Right ventricle myocardium superior (tissue), 1 donor: Measurements from ENCODE around the gene GPR162. TPM values are rescaled to one million over a fixed set of nuclear protein-coding genes. Genes with fewer than 3 reads are reported as not detected.

Experiments
- ATAC-seq: fragments of 200-7000 bp; cut with Tn5 transposase; one replicate; pipeline ENCODE4 v1.9.1; 2020; ENCODE audit warnings: mild to moderate bottlenecking; ENCODE audit not compliant: poor library complexity
- DNase-seq: peaks from one replicate; pipeline ENCODE4 v3.0.0-alpha.2; 2020
- intact Hi-C: fragments of 100-400 bp; cut with DNase I; formaldehyde crosslinking; loops from one replicate; pipeline ENCODE4 v1.11.2; 2022
- total RNA-seq: library from RNA; stranded (reverse); fragmentation: NEBNext Ultra II Directional; extraction: Animal tissue kit (Norgen Biotek cat#: 25700); gene quantifications from one replicate; pipeline ENCODE4 v1.2.1, GENCODE V29; 2021
- donor health status: DM: no; HTN: yes; CAD: no; lungs with severe emphysema.

GPR162 gene
- total RNA-seq, 1 donor from 2014 or later: 4.4 TPM

- ATAC-seq: no peak
Observed at GRCh38 chr12:6784296-6784695, 37.3 kb upstream of the GPR162 start.

GRCh38 chr12:6784761-6785160, 36.9 kb upstream of the GPR162 start:
- ATAC-seq: no peak
- no peak for DNase-seq
- intact Hi-C loops: no loop called here

More at GRCh38 chr12:6784296-6784695, 37.3 kb upstream of the GPR162 start:
- DNase-seq: no peak
- intact Hi-C loops: no loop called here

GRCh38 chr12:6786416-6787094, 35.1 kb upstream of the GPR162 start:
- DNase-seq: no peak
- ATAC-seq: no peak
- intact Hi-C loops: no loop called here

- intact Hi-C loops: no loop called here
- DNase-seq (no peak), ATAC-seq (no peak)
Observed at GRCh38 chr12:6787309-6787708, 34.3 kb upstream of the GPR162 start.

GRCh38 chr12:6788972-6789924, 32.4 kb upstream of the GPR162 start, which contains the start of gene CD4:
CD4 (plus strand) TSS chr12:6789528; CDS start chr12:6800139, 10,611 bp downstream.
- peak; percentile 76 for ATAC-seq
- intact Hi-C loops: no loop called here
- peak; percentile 87 for DNase-seq

- ATAC-seq (no peak), DNase-seq (no peak)
- intact Hi-C loops: no loop called here
Observed at GRCh38 chr12:6790496-6791150, 31.0 kb upstream of the GPR162 start.

GRCh38 chr12:6791931-6792520, 29.6 kb upstream of the GPR162 start:
- no peak for DNase-seq
- intact Hi-C loops: no loop called here
- no peak for ATAC-seq

GRCh38 chr12:6792522-6793201, 29.0 kb upstream of the GPR162 start:
- peak; percentile 73 for DNase-seq
- ATAC-seq: peak; percentile 59
- intact Hi-C loops: no loop called here

GRCh38 chr12:6795088-6795487, 26.5 kb upstream of the GPR162 start:
- intact Hi-C loops: no loop called here
- DNase-seq: no peak
- no peak for ATAC-seq

GRCh38 chr12:6796576-6796975, 25.0 kb upstream of the GPR162 start:
- no peak for ATAC-seq
- intact Hi-C loops: no loop called here
- no peak for DNase-seq

- DNase-seq: no peak
- ATAC-seq: no peak
- intact Hi-C loops: no loop called here
Observed at GRCh38 chr12:6799147-6799546, 22.5 kb upstream of the GPR162 start.

GRCh38 chr12:6807170-6807569, 14.5 kb upstream of the GPR162 start:
- DNase-seq (no peak), ATAC-seq (no peak)
- intact Hi-C loops: no loop called here

- DNase-seq (no peak), ATAC-seq (no peak)
- intact Hi-C loops: no loop called here
Observed at GRCh38 chr12:6809056-6809455, 12.6 kb upstream of the GPR162 start.

- ATAC-seq (no peak), DNase-seq (no peak)
- intact Hi-C loops: no loop called here
Observed at GRCh38 chr12:6810758-6811157, 10.9 kb upstream of the GPR162 start.

GRCh38 chr12:6813363-6813762, 8.3 kb upstream of the GPR162 start:
- intact Hi-C loops: no loop called here
- ATAC-seq: no peak
- DNase-seq: no peak

- intact Hi-C loops: no loop called here
Observed at GRCh38 chr12:6816598-6816997, 5.0 kb upstream of the GPR162 start.

GRCh38 chr12:6817098-6817497, 4.5 kb upstream of the GPR162 start:
- DNase-seq: no peak
- intact Hi-C loops: no loop called here
- no peak for ATAC-seq

More at GRCh38 chr12:6816598-6816997, 5.0 kb upstream of the GPR162 start:
- DNase-seq: no peak
- no peak for ATAC-seq

- intact Hi-C loops: no loop called here
- DNase-seq: no peak
- ATAC-seq: no peak
Observed at GRCh38 chr12:6817662-6818157, 3.9 kb upstream of the GPR162 start.
